GM06990 (cell line): ENCODE measurements around the gene ULK3.

Source experiments
- DNase-seq: peaks from one replicate; pipeline ENCODE4 v3.0.0-alpha.2; 2011; ENCODE audit not compliant: insufficient read length; ENCODE audit errors: extremely low read depth
- H3K27me3 ChIP-seq: replicated peaks from 2 replicates; pipeline ENCODE4 v1.6.0; 2011; ENCODE audit warnings: low read length; ENCODE audit not compliant: control insufficient read depth, insufficient read depth
- H3K36me3 ChIP-seq: 2 replicates; pipeline ENCODE4 v1.5.1; 2011; ENCODE audit warnings: low read length; ENCODE audit not compliant: control insufficient read depth, insufficient read depth
- H3K4me3 ChIP-seq: replicated peaks from 2 replicates; pipeline ENCODE4 v1.5.1; 2011; ENCODE audit warnings: low read depth, mild to moderate bottlenecking, control low read depth, low read length
- TF ChIP-seq, protein P1 (sequence below): IDR thresholded peaks from 2 replicates; pipeline ENCODE4 v1.5.1; 2011; ENCODE audit warnings: low read length, control low read depth, mild to moderate bottlenecking, inconsistent platforms; ENCODE audit not compliant: insufficient read depth, poor library complexity, severe bottlenecking

The ULK3 gene

DNA sequence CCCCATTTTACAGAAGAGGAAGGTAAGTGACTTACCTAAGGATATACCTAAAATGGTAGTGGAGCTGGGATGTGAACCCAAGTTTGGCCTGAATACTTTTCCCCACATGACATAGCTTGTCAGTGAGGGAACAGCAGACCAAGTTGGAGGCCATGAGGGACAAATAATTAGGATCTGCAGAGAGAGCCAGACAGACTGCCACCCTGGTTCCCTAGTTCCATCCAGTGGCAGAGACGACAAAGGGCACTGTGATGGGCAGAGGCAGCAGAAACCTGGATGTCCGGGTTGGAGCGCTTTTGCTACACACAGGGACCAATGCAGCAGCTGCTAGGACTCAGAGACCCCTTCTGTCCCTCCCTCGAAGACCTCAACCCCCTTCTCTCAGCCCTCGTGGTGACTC lies 15.3 kb downstream of the ULK3 start:
- H3K27me3 ChIP-seq, result no peaks in the 10 kb centered on the region; the same call in none of the 2 replicates
- no peaks in the 10 kb centered on the region for H3K36me3 ChIP-seq
- no peak overlapping the region for H3K4me3 ChIP-seq
- DNase-seq, result no peak
- TF ChIP-seq, protein P1, sequence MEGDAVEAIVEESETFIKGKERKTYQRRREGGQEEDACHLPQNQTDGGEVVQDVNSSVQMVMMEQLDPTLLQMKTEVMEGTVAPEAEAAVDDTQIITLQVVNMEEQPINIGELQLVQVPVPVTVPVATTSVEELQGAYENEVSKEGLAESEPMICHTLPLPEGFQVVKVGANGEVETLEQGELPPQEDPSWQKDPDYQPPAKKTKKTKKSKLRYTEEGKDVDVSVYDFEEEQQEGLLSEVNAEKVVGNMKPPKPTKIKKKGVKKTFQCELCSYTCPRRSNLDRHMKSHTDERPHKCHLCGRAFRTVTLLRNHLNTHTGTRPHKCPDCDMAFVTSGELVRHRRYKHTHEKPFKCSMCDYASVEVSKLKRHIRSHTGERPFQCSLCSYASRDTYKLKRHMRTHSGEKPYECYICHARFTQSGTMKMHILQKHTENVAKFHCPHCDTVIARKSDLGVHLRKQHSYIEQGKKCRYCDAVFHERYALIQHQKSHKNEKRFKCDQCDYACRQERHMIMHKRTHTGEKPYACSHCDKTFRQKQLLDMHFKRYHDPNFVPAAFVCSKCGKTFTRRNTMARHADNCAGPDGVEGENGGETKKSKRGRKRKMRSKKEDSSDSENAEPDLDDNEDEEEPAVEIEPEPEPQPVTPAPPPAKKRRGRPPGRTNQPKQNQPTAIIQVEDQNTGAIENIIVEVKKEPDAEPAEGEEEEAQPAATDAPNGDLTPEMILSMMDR, result no peak

- H3K4me3 ChIP-seq, result no peak overlapping the region
- DNase-seq, result no peak
- no peaks in the 10 kb centered on the region; the same call in none of the 2 replicates for H3K27me3 ChIP-seq
- TF ChIP-seq, protein P1, result no peak
- no peaks in the 10 kb centered on the region for H3K36me3 ChIP-seq
These were observed 16.0 kb downstream of the ULK3 start for GRCh38 chr15:74826921-74827320.

DNA sequence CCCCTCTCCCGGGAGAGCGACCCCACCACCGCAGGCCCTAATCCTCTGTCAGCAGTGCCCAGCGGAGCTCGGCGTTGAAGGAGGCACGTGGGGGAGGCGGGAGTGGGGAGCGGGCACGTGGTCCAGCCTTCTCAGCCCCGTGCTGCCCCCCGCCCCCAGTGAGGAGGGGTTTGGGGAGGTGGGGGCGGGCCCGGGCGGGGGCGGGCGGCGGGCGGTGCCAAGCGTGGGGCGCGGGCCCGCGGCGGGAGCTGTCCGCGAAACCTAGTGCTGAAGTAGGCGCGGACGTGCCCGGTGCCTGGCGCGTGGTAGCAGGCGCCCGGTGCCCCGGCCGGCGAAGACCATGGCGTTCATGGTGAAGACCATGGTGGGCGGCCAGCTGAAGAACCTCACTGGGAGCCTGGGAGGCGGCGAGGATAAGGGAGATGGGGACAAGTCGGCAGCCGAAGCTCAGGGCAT lies 16.6 kb downstream of the ULK3 start, which contains the start of gene CPLX3:
Gene CPLX3 (plus strand): TSS at position 264 of the 456 bp plus-strand sequence. CDS start 77 bp downstream, at position 341.
- DNase-seq, result no peak
- H3K36me3 ChIP-seq, result no peaks in the 10 kb centered on the region
- TF ChIP-seq, protein P1, result no peak
- no peaks in the 10 kb centered on the region; the same call in none of the 2 replicates for H3K27me3 ChIP-seq
- H3K4me3 ChIP-seq, result no peak within 1 kb of the TSS

- no peak overlapping the region for H3K4me3 ChIP-seq
- no peaks in the 10 kb centered on the region for H3K36me3 ChIP-seq
- DNase-seq, result no peak
- TF ChIP-seq, protein P1, result no peak
- no peaks in the 10 kb centered on the region; the same call in none of the 2 replicates for H3K27me3 ChIP-seq
These were observed 17.1 kb downstream of the ULK3 start for GRCh38 chr15:74825866-74826265.

GRCh38 chr15:74824976-74825375 lies 18.0 kb downstream of the ULK3 start:
- no peaks in the 10 kb centered on the region; the same call in none of the 2 replicates for H3K27me3 ChIP-seq
- no peaks in the 10 kb centered on the region for H3K36me3 ChIP-seq
- DNase-seq, result no peak
- H3K4me3 ChIP-seq, result no peak overlapping the region
- TF ChIP-seq, protein P1, result no peak

- no peak overlapping the region for H3K4me3 ChIP-seq
- no peaks in the 10 kb centered on the region for H3K36me3 ChIP-seq
- DNase-seq, result no peak
- TF ChIP-seq, protein P1, result no peak
- no peaks in the 10 kb centered on the region; the same call in none of the 2 replicates for H3K27me3 ChIP-seq
These were observed 19.6 kb downstream of the ULK3 start for GRCh38 chr15:74823324-74823723.
